Stimulated activated CD8-positive, alpha-beta memory T cell treated with anti-CD3 and anti-CD28 coated beads, Interleukin-12 subunit alpha, Interleukin-12 subunit beta, amount 100 ng/mL, for 4 hours (primary cell): Measurements from ENCODE around the gene GNRHR.
"Not testable (repeated sequence)": the region's sequence is repeated elsewhere in the genome, so short reads cannot be mapped to it uniquely, and the experiment has no call there.

Experiments used
- DNase-seq: peaks from one replicate; pipeline ENCODE4 v3.0.0-alpha.2; 2020; ENCODE audit warnings: low read depth

Gene GNRHR

GRCh38 chr4:67727124-67727850, 26.9 kb downstream of the GNRHR start:
- no peak for DNase-seq

GRCh38 chr4:67725981-67726380, 28.2 kb downstream of the GNRHR start:
- no peak for DNase-seq

- no peak for DNase-seq
Observed at GRCh38 chr4:67725132-67725531, 29.1 kb downstream of the GNRHR start.

- DNase-seq, result no peak
Observed at GRCh38 chr4:67723949-67724348, 30.2 kb downstream of the GNRHR start.

- no peak for DNase-seq
Observed at GRCh38 chr4:67723341-67723740, 30.8 kb downstream of the GNRHR start.

GRCh38 chr4:67721770-67722597, 32.2 kb downstream of the GNRHR start:
- DNase-seq, result no peak

GRCh38 chr4:67721315-67721769, 32.8 kb downstream of the GNRHR start:
- DNase-seq, result no peak

GRCh38 chr4:67719953-67720617, 34.1 kb downstream of the GNRHR start:
- DNase-seq, result no peak

GRCh38 chr4:67718848-67719247, 35.3 kb downstream of the GNRHR start:
- no peak for DNase-seq

- DNase-seq, result no peak
Observed at GRCh38 chr4:67717586-67717985, 36.6 kb downstream of the GNRHR start.

GRCh38 chr4:67714955-67715354, 39.2 kb downstream of the GNRHR start:
- DNase-seq, result no peak

GRCh38 chr4:67714248-67714583, 40.0 kb downstream of the GNRHR start:
- no peak for DNase-seq

GRCh38 chr4:67713529-67714247, 40.5 kb downstream of the GNRHR start:
- DNase-seq, result no peak

- DNase-seq, result no peak
Observed at GRCh38 chr4:67712650-67713528, 41.3 kb downstream of the GNRHR start.

GRCh38 chr4:67712000-67712625, 42.1 kb downstream of the GNRHR start:
- DNase-seq, result no peak

- not testable (repeated sequence) for DNase-seq
Observed at GRCh38 chr4:67706682-67707081, 47.5 kb downstream of the GNRHR start.

GRCh38 chr4:67704843-67705242, 49.3 kb downstream of the GNRHR start:
- no peak for DNase-seq

GRCh38 chr4:67702166-67702565, 52.0 kb downstream of the GNRHR start:
- DNase-seq, result no peak

GRCh38 chr4:67701517-67701850, 52.7 kb downstream of the GNRHR start:
- DNase-seq, result no peak

- peak; percentile 89 for DNase-seq
Observed at GRCh38 chr4:67700738-67701516, 53.3 kb downstream of the GNRHR start, which contains the start of gene UBA6. Gene UBA6 (minus strand): TSS chr4:67701155. CDS start chr4:67701119, 36 bp downstream.
